Activated CD4-positive, alpha-beta T cell treated with anti-CD3 and anti-CD28 coated beads, Interleukin-2, amount 50 U/mL, for 48 hours (primary cell): Measurements from ENCODE around the gene COL9A3.

ENCODE experiments used
- DNase-seq, 2 experiments: peaks; one replicate each; pipeline ENCODE4 v3.0.0-alpha.2; 2020

Gene COL9A3

DNA sequence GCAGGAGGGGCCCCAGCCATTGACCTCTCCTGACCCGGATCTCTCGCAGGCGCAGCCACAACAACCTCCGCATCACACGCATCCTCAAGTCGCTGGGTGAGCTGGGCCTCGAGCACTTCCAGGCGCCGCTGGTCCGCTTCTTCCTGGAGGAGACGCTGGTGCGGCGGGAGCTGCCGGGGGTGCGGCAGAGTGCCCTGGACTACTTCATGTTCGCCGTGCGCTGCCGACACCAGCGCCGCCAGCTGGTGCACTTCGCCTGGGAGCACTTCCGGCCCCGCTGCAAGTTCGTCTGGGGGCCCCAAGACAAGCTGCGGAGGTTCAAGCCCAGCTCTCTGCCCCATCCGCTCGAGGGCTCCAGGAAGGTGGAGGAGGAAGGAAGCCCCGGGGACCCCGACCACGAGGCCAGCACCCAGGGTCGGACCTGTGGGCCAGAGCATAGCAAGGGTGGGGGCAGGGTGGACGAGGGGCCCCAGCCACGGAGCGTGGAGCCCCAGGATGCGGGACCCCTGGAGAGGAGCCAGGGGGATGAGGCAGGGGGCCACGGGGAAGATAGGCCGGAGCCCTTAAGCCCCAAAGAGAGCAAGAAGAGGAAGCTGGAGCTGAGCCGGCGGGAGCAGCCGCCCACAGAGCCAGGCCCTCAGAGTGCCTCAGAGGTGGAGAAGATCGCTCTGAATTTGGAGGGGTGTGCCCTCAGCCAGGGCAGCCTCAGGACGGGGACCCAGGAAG lies 4.5 kb upstream of the COL9A3 start:
- no peak for DNase-seq

DNA sequence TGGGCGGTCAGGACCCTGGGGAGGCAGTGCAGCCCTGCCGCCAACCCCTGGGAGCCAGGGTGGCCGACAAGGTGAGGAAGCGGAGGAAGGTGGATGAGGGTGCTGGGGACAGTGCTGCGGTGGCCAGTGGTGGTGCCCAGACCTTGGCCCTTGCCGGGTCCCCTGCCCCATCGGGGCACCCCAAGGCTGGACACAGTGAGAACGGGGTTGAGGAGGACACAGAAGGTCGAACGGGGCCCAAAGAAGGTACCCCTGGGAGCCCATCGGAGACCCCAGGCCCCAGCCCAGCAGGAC lies 4.0 kb upstream of the COL9A3 start:
- DNase-seq = no peak

DNA sequence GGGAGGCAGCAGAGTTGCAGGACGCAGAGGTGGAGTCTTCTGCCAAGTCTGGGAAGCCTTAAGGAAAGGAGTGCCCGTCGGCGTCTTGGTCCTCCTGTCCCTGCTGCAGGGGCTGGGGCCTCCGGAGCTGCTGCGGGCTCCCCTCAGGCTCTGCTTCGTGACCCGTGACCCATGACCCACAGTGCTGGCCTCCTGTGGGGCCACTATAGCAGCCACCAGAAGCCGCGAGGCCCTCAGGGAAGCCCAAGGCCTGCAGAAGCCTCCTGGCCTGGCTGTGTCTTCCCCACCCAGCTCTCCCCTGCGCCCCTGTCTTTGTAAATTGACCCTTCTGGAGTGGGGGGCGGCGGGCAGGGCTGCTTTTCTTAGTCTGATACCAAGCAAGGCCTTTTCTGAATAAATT lies 3.3 kb upstream of the COL9A3 start:
- DNase-seq = no peak

DNA sequence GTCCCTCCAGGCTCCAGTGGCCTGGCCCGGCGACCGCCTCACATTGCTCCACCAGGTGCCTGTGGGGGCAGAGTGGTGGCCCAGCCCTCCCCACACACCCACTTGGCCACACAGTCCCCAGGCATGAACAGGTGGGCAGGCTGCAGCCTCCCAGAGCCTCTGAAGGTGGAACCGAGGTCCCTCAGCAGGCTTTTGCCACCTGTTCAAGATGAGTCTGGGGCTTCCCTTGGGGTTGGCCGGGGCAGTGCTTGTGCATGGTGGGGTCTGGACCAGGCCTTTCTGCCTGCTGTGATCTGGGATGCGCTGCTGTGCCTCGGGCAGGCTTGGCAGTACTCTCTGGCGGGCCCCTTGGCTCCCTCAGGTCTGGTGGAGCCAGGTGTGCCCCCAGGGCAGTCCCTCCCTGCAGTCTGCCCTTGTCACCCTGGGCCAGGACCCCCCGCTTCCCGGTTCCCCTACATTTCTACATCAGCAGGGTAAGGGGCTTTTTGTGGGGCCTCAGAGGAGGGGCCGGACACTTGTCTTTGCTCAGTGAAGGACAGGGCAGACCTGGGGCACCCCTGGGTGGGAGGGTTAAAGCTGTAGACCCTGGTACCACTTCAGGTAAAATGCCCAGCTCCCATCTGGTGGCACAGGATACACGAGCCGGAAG lies 2.7 kb upstream of the COL9A3 start:
- no peak for DNase-seq

DNA sequence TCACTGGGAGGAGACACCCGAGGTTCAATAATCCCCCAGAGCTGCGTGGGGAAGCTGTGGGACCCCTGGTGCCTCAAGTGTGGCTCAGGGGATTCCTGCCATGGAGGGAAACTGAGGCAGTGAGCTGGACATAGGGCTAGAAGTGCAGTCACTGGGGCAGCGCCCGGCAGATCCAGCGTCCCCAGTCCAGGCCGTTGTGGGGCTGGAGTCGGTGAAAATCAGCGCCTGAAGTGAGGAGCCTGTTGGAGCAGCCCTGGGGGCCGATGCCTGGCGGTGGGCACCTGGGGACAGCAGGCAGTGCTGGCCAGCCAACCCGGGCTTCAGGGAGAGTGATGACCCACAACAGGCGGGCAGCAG lies 2.2 kb upstream of the COL9A3 start:
- no peak for DNase-seq

DNA sequence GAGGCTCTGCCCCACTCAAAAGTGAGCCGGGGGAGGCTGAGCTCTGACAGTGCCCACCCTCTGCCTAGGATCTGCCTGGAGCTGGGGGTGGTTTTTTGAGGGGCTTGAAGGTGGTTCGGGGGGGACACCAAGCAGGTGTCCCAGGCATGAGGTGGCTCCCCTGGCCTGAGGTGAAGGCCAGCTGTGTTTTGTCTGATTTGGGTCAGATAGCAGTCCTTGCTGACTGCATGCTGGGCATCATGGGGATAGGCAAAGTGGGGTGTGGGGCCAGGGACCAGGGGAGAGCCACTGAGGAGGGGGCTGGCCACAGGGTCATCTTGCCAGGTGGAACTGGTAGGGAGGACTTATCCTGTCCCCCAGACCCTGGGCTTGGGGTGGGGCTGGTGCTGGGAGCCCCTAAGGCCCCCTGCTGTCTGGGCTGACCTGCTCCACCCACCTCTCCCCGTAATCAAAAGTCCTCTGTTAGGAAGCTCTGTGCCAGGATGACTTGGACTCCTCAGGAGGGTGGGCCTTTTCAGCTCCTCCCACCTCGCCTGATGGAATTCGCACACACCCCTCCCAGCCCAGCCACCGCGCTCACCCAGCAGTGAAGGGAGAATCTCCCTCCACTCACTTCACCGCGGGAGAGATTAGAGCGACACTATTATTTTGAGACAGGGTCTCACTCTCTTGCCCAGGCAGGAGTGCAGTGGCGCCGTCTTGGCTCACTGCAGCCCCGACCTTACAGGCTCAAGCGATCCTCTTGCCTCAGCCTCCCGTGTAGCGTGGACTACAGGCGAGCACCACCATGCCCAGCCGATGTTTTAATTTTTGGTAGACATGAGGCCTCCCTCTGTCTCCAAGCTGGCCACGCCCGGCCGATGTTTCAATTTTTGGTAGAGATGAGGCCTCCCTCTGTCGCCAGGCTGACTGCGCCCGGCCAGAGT lies 1.5 kb upstream of the COL9A3 start:
- no peak for DNase-seq

DNA sequence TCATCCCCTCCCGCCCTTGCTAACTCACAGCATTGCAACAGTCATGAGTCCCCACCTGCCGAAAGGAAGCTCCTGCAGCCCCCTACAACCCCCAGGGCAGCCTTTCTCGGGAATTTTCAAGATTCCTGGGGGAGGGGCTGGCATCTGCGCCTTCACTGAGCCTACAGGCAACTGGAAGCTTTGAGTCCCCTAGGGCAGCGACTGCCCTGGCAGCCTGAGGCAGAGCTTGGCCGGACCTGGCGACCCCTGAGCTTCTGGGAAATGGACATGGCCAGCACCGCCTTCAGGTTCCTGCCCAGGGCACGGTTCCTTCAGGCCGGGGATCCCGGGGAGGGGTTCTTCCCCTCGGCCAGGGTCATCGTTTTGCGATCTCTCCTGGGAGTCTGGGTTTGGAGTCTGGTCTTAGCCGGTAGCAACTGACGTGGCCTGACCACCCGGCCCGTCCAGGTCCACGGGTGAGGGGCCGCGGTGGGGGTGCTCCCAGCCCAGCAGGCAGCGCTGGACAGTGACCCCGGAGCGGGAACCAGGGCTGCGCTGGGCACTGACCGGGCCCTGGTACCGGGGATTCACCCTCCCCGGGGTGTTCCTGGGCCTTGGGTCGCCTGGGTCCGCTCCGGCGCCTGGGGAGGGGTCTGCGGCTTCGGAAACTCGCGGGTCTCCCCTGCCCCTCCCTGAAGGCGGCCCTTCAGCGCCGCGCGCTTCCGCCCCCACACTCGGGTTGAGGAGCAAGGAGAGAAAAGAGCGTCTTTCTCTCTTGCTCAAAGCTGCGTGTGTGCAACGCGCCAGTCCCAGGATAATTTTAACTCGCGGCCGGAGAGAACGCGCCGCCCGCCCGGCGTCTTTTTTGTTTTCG lies 593 bp upstream of the COL9A3 start:
- no peak for DNase-seq

DNA sequence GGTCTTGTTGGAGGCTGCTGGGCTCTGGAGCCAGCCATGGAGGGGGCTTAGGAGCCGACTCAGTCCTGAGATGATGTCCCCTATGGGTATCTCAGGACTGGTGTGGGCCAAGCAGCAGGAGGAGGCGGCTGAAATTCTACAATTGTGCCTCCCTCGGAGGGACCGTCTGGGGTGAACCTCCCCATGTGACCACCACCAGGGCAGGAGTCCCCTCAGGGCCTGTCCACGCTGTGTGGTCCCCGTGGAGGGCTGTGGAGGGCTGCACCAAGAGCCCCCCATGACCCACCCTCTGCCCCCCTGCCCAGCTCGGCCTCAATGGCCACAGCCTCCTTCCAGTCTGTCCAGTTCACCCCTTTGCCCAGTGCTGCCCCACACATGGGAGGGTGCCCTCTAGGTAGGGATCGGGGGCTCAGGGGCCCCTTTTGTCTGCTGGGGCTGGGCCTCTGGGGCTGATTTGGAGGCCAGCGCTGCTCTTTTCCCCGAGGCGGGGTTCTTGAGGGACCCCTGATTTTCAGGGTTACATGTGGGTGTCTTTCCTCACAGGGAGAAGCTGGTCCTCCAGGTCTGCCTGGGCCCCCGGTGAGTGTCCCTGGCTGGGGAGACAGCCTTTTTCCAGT lies 1.2 kb downstream of the COL9A3 start:
- DNase-seq = no peak

DNA sequence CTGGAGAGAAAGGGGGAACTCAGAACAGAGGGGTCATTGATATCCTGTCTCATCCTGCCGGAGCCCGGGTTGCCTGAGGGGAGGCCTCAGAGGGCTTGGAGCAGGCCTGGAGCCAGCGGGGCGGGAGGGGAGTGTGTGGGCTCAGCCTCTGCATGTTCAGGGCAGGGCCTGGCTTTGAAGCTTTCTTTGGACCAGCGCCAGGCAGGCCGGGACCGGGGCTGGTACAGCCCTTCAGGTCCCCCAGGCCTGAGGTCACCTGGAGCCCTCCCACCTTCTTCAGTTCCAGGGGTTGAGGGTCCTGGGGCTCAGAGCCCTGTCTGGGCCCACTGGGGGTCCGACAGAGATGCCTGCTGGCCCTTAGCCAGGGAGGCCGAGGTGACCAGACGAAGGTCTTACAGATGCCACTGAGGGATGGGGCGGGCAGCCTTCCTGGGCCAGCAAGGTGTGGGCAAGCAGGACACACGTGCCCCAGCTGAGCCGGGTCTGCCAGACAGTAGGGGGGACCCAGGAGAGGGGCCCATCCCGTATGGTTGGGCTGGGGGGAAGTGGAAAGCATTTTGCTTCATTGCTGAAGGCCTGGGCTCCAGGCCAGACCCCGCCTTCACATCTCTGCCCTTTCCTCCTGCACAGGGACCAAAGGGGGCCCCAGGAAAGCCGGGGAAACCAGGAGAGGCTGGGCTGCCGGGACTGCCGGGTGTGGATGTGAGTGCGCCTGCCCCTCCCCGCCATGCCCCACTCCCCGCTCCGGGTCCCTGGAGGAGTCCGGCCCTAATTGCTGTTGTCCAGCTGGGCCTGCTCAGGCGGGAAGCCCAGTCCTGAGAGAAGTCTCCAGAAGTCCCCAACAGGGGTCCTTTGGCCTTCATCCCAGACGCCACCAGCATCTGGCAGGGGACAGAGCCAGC lies 2.0 kb downstream of the COL9A3 start:
- DNase-seq = no peak

DNA sequence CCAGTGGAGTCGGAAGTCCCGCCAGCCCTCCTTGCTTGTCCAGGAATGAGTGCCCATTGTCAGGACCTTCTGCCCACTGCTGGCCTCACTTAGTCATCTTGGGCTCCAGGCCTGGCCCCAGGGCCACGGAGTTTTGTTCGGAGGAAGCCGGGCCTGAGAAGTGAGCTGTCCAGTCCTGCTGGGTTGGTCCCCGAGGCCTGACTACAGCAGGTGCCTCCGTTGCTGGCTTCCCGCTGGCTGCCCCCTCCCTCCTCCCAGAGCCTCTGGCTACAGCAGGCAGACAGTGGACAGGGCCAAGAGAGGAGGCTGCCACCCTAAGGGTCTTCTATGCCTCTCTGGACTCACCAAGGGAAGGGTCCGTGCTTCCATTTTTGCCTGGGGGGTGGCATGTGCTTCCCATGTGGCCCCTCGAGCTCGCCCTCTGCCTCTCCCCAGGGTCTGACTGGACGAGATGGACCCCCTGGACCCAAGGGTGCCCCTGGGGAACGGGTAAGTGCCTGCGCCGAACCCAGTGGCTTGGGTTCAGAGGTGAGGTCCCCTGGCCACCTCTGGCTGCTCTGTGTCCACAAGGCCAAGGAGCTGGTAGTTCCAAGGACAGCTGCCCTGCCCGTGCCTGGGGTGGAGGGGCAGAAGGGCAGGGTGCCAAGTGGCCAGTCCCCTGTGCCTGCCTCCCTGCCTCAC lies 2.8 kb downstream of the COL9A3 start:
- no peak for DNase-seq

DNA sequence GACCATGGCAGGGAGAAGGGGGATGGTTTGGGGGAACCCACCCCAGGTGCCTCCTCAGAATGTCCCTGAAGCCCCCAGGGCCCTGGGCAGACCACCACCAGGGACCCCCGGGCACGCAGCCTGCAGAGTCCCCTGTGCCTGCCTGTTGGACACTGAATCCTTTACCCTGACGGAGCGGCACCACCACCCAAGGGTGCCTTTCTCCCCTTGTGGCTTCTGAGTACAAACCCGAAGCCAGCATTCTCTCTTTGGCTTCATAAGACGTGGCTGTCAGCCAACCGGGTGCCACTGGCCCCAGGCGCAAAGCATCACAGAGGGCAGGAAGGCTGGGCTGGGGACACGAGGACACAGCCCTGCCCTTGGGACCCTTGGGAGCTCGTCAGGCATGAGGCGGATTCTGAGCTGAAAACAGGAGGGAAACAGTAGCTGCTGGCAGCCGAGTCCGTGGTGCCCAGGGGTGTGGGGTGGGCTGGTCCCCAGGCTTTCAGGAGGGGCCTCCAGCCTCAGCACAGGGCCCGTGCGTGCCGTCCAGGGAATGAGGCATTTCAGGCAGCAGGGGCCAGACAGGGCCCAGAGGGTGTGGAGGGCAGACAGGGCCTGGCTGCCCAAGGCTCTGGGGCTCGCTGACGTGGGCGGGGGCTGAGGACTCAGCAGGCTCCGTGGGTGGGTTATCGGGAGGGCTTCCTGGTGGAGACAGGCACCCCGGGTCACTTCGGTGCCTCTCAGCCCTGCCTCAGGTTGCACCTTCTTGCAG lies 3.5 kb downstream of the COL9A3 start:
- DNase-seq = no peak

DNA sequence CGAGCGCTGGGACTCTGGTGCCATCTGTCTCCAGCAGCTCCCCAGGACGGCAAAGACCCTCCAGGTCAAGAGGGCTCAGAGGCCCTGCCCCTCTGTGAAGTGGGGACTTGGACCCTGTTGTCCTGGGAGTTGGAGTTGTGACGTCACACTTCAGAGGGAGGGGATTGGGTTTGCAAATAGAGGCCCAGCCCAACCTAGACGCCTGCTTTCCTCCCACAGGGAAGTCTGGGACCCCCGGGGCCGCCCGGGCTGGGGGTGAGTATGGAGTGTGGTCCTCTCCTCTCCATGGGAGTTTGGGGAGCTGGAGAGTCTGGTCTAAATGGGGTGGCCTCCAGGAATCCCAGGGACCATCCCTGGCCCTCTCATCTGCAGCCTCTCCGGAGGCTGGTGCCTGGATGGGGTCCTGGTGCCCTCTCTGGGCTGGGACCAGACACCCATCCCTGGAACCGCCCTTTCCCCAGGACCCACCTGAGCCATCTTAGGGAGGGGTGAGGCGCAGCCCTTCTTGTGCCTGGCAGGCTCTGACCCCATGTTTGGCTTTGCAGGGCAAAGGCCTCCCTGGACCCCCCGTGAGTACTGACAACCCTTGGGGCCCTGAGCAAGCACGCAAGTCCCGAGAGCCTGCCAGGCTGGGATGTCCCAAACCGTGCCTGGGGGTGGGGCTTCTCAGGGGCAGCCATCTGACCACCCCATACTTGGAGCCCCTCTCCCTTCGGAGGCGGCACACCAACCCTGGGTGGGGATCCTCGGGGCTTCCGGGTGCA lies 4.3 kb downstream of the COL9A3 start:
- DNase-seq = no peak

DNA sequence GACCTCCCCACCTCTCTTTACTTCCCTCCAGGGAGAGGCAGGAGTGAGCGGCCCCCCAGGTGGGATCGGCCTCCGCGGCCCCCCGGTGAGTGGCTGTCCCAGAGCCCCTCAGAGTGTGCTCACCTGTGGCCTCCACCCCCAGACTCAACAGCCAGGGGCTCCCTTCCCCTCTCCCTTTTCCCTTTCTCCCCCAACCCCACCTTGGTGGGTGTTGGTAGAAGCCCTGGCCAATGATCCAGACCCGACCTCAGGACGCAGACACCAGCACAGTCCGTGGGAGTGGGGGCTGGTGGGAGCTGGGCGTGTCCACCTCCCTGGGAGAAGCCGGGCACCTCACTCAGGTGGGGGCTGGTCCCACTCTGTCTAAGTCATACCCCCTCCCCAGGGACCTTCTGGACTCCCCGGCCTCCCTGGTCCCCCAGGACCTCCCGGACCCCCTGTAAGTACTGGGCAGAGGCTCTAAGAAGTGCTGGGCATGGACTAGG lies 4.9 kb downstream of the COL9A3 start:
- no peak for DNase-seq

DNA sequence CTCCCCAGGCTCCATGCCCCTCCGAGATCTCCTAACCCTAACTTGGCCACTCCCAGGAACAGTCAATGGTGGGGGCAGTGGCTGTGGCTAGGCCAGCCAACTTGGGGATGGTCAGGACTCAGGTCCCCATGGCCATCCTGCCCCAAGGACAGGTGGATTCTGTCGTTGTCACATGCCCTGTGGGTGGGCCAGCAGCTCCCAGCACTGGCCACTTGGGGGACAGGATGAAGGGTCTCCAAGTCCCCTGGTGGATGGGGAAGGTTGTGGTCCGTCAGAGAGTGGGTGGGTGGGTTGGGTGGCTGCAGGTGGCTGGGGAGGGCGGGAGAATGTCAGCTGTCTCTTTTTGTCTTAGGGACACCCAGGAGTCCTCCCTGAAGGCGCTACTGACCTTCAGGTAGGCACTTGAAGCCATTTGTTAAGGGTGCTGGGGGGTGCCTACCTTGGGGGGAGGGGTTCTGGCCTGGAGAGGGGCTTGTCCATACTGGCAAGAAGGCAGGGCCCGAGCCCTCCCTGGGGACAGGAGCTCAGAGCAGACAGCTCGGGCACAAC lies 5.5 kb downstream of the COL9A3 start:
- no peak for DNase-seq

DNA sequence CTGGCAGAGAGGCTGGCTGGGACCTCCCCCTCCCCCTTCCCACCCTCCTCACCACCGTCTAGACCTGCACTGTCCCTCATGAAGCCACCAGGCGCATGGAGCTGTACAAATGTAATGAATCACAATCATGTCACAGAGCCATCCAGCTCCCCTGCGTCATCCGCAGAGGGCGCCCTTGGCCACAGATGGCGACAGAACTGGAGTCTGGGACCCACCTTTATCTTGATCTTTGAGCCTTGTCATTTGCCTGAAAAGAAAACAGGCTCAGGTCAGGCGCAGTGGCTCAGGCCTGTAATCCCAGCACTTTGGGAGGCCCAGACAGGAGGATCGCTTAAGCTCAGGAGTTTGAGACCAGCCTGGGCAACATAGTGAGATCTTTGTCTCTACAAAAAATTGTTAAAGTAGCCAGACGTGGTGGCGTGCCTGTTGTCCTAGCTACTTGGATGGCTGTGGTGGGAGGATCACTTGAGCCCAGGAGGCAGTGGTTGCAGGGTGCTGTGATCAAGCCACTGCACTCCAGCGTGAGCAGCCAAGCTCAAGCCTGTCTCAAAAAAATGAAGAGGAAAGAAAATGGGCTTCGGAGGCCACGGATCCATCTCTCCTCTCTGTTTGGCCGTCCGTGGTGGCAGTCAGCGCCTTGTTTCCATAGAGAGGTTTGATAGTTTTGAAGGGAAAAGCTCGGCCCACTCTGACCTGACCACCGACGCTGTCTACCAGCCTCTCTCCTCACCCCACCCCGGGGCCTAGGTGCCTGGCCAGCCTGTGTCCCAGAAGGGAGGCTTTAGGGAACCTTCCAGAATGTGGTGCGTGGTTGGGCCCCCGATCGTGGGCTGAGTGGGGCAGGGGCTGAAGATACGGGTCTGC lies 6.2 kb downstream of the COL9A3 start:
- DNase-seq = peak; percentile 43 to 57

DNA sequence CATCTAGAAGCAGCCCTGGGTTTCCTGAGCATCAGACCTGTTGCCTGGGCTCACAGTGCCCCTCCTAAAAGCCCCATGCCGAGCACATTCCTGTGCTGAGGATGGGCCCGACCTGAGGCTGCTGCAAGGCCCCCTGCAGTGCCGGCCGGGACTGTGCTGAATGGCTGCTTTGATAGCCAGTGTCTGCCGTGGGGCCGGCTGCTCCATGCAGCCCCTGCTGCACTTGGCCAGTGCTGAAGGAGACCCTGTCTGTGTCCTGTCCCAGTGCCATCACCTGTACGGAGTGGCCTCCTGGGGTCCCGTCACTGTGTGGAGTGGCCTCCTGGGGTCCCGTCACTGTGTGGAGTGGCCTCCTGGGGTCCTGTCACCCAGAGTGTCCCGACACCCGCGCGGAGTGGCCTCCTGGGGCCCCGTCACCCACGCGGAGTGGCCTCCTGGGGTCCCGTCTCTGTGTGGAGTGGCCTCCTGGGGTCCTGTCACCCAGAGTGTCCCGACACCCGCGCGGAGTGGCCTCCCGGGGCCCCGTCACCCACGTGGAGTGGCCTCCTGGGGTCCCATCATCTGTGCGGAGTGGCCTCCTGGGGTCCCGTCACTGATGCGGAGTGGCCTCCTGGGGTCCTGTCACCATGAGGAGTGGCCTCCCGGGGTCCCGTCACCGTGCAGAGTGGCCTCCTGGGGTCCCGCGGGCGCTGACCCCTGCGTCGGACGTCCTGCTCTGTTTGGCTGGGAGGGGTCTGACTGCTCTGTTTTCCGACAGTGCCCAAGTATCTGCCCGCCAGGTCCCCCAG lies 7.0 kb downstream of the COL9A3 start:
- DNase-seq = no peak
